ENCODE results near the gene LHX2. TPM values are rescaled to one million over a fixed set of nuclear protein-coding genes. Genes with fewer than 3 reads are reported as not detected.

LHX2 gene
- total RNA-seq, 3 donors from 2014 or later (not counting 1 experiment from before 2014, with no cell fraction given), result not detected

DNA sequence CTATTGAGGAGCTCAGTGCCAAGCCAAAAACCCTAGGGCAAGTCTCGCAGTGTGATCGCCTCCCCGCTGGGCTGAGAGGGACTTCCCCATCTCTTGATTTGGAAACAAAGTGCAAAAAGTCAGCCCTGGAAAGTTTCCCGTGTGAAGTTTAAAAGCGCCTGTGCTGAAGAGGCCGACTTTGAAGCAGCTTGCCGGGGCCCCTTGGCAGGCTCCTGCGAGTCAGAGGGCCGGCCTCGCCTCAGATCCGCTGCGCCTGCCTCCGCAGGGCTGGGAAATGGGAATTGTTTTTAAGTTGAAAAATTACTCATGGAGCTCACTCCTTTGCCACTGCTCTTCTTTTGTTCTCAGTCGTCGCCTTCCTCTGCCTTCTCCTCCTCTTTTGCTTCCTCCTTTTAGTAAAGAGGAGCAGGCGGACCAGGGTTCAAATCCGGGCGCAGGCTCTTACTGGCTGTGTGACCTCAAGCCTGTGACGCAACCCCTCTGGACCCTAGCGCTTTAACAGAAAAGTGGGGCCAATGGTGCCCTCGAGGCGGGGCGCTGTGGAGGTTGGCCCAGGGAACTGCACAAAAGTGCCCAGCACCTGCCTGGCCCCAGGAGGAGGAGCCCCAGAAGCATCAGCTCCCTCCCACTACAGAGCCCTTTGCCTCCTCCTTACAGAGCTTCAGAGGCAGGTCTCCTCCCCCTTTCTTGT lies 14.7 kb upstream of the LHX2 start:
- 6% methylated on average over 21 of the region's 23 CpGs for WGBS (ENCODE audit: insufficient coverage)
- no peaks in the 10 kb centered on the region for H3K36me3 ChIP-seq (ENCODE audit: control insufficient read depth, insufficient read depth, low read length)
- ATAC-seq (peak in 2 of 3 donors; percentile 42 to 55), DNase-seq (peak in 1 of 2 donors; percentile 42)
- H3K4me3 ChIP-seq (ENCODE audit: low read length), result no peak overlapping the region
- TF ChIP-seq, protein P1, sequence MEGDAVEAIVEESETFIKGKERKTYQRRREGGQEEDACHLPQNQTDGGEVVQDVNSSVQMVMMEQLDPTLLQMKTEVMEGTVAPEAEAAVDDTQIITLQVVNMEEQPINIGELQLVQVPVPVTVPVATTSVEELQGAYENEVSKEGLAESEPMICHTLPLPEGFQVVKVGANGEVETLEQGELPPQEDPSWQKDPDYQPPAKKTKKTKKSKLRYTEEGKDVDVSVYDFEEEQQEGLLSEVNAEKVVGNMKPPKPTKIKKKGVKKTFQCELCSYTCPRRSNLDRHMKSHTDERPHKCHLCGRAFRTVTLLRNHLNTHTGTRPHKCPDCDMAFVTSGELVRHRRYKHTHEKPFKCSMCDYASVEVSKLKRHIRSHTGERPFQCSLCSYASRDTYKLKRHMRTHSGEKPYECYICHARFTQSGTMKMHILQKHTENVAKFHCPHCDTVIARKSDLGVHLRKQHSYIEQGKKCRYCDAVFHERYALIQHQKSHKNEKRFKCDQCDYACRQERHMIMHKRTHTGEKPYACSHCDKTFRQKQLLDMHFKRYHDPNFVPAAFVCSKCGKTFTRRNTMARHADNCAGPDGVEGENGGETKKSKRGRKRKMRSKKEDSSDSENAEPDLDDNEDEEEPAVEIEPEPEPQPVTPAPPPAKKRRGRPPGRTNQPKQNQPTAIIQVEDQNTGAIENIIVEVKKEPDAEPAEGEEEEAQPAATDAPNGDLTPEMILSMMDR (IDR thresholded peaks at IDR 0.05), result no peak
- H3K27ac ChIP-seq (ENCODE audit: low read length), result no peak overlapping the region
- H3K27me3 Mint-ChIP-seq (ENCODE audit: low read depth in 2 of 2), result peaks cover 63 to 77% of the 10 kb centered on the region in 2 donors
- H3K4me1 ChIP-seq (ENCODE audit: control insufficient read depth, insufficient read depth, low read length), result peaks cover 30% of the 10 kb centered on the region
- intact Hi-C loops (cut with micrococcal nuclease), result no loop called here
- no peaks in the 10 kb centered on the region for H3K9me3 ChIP-seq (ENCODE audit: control insufficient read depth, insufficient read depth, low read length)
- no peak overlapping the region for H3K27ac Mint-ChIP-seq
- H3K9me3 Mint-ChIP-seq, result no peaks in the 10 kb centered on the region
- peaks cover 46% of the 10 kb centered on the region for H3K27me3 ChIP-seq (ENCODE audit: control insufficient read depth, insufficient read depth, low read length)
- peaks cover 33 to 35% of the 10 kb centered on the region in 2 donors for H3K4me1 Mint-ChIP-seq
- H3K4me3 Mint-ChIP-seq, result no peak overlapping the region
- H3K36me3 Mint-ChIP-seq, result peaks cover 5% of the 10 kb centered on the region

DNA sequence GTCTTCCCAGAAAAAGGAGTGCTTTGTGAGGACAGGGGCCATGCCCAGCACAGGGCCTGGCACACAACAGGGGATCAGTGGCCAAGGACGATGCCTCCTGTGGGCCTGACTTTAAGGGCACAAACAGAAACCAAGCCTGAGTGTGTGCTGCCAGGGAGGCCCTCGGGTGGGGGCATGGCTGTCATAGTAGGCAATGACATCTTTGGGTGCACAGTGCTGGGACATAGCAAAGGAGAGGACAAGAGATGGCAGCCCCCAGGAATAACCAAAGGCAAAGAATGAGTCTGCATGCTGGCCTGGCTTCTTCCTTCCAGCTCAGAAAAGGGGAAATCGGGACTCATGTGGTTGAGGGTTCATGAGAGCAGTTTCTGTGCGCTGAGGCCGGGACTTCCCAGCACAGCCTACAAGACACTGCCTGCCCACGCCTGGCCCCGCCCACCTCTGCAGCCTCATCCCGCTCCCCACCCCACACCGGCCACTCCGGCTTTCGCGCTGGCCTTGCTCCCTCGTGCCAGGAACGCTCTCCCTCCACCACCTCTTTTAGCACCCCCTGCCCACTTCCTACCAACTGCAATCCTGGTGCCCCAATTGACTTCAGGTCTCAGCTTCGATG lies 13.8 kb upstream of the LHX2 start:
- peaks cover 51% of the 10 kb centered on the region for H3K27me3 ChIP-seq (ENCODE audit: control insufficient read depth, insufficient read depth, low read length)
- H3K9me3 Mint-ChIP-seq, result no peaks in the 10 kb centered on the region
- H3K4me1 ChIP-seq (ENCODE audit: control insufficient read depth, insufficient read depth, low read length), result peaks cover 30% of the 10 kb centered on the region
- H3K9me3 ChIP-seq (ENCODE audit: control insufficient read depth, insufficient read depth, low read length), result no peaks in the 10 kb centered on the region
- peaks cover 70 to 86% of the 10 kb centered on the region in 2 donors for H3K27me3 Mint-ChIP-seq (ENCODE audit: low read depth in 2 of 2)
- peaks cover 33 to 35% of the 10 kb centered on the region in 2 donors for H3K4me1 Mint-ChIP-seq
- peaks cover 5% of the 10 kb centered on the region for H3K36me3 Mint-ChIP-seq
- DNase-seq, result peak in 1 of 2 donors; percentile 39
- no peak overlapping the region for H3K27ac ChIP-seq (ENCODE audit: low read length)
- peak overlapping the region in 1 of 2 donors; percentile 20 for H3K27ac Mint-ChIP-seq
- H3K4me3 ChIP-seq (ENCODE audit: low read length), result no peak overlapping the region
- peak overlapping the region; percentile 40 for H3K4me3 Mint-ChIP-seq
- WGBS (ENCODE audit: insufficient coverage), result 4% methylated on average over 15 of the region's 15 CpGs
- intact Hi-C loops (cut with micrococcal nuclease), result no loop called here
- ATAC-seq, result peak; percentile 54 to 64 (median 57)
- TF ChIP-seq, protein P1 (IDR thresholded peaks at IDR 0.05), result no peak
- H3K36me3 ChIP-seq (ENCODE audit: control insufficient read depth, insufficient read depth, low read length), result no peaks in the 10 kb centered on the region

DNA sequence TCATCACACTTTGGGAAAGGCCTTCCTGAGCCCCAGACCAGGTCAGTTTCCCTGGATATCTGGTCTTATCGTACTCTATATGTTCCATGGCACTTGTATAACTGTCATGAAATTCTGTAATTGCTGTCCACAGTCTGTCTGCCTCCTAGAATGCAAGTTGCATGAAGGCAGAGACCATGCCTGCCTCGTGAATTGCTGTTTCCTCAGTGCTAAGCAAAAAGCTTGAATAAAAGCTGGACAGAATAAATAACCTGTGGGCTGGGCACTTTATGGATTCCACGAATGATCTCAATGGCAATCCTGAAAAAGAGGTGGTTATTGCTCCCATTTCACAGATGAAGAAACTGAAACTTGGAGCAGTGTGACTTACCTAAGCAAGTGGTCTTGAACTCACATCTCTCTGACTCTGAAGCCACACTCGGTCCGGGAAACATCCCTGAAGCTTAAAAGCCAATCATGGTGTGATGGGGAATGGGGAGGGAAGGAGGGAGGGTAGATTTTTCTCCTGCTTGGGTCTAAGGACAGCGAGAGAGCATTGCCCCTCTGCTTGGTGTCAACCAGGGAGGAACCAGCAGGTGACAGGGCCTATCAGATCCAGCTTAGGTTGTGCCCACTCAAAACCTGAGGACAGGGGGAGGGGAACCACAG lies 13.2 kb upstream of the LHX2 start:
- WGBS (ENCODE audit: insufficient coverage), result 18% methylated on average over 6 of the region's 6 CpGs
- Histone ChIP-seq H3K4me3 (ENCODE audit: low read length) (no peak overlapping the region), H3K36me3 (ENCODE audit: control insufficient read depth, insufficient read depth, low read length) (no peaks in the 10 kb centered on the region), H3K9me3 (ENCODE audit: control insufficient read depth, insufficient read depth, low read length) (no peaks in the 10 kb centered on the region), H3K4me1 (ENCODE audit: control insufficient read depth, insufficient read depth, low read length) (peaks cover 30% of the 10 kb centered on the region), H3K27ac (ENCODE audit: low read length) (no peak overlapping the region), H3K27me3 (ENCODE audit: control insufficient read depth, insufficient read depth, low read length) (peaks cover 54% of the 10 kb centered on the region)
- Mint-ChIP-seq H3K36me3 (peaks cover 5% of the 10 kb centered on the region), H3K4me1 (peaks cover 33 to 35% of the 10 kb centered on the region in 2 donors), H3K27ac (peak overlapping the region in 1 of 2 donors; percentile 68), H3K9me3 (no peaks in the 10 kb centered on the region), H3K27me3 (ENCODE audit: low read depth in 2 of 2) (peaks cover 77 to 91% of the 10 kb centered on the region in 2 donors), H3K4me3 (peak overlapping the region; percentile 95)
- TF ChIP-seq, protein P1 (IDR thresholded peaks at IDR 0.05), result no peak
- DNase-seq, result no peak
- intact Hi-C loops (cut with micrococcal nuclease), result no loop called here
- no peak for ATAC-seq
